ENCODE results near the gene ATAD1. TPM values are rescaled to one million over a fixed set of nuclear protein-coding genes. Genes with fewer than 3 reads are reported as not detected.
A peak's percentile ranks its signal among the peaks of the same experiment; 100 is the strongest.
"Not testable (repeated sequence)": the region's sequence is repeated elsewhere in the genome, so short reads cannot be mapped to it uniquely, and the experiment has no call there.

The ATAD1 gene
- total RNA-seq, 2 donors from 2014 or later, result 48.3 to 65.2 TPM

- Mint-ChIP-seq H3K27me3 (no peaks in the 10 kb centered on the region), H3K4me3 (no peak overlapping the region), H3K27ac (no peak overlapping the region), H3K9me3 (no peaks in the 10 kb centered on the region), H3K4me1 (ENCODE audit: low read depth in 2 of 2) (peaks cover 31 to 35% of the 10 kb centered on the region in 2 donors), H3K36me3 (peaks cover 64% of the 10 kb centered on the region)
- DNase-seq (ENCODE audit: low spot score) (no peak), ATAC-seq (no peak)
Observed at GRCh38 chr10:87803831-87804230, 14.2 kb downstream of the ATAD1 start.

- ATAC-seq (no peak), DNase-seq (ENCODE audit: low spot score) (no peak)
- Mint-ChIP-seq H3K36me3 (peaks cover 67% of the 10 kb centered on the region), H3K9me3 (no peaks in the 10 kb centered on the region), H3K4me3 (no peak overlapping the region), H3K4me1 (ENCODE audit: low read depth in 2 of 2) (peaks cover 33 to 39% of the 10 kb centered on the region in 2 donors), H3K27me3 (no peaks in the 10 kb centered on the region), H3K27ac (no peak overlapping the region)
Observed at GRCh38 chr10:87803328-87803727, 14.7 kb downstream of the ATAD1 start.

GRCh38 chr10:87801813-87802435 is 16.1 kb downstream of the ATAD1 start:
- H3K27me3 Mint-ChIP-seq; H3K27ac Mint-ChIP-seq; ATAC-seq; DNase-seq (ENCODE audit: low spot score); H3K4me3 Mint-ChIP-seq; H3K9me3 Mint-ChIP-seq: not testable (repeated sequence)
- Mint-ChIP-seq H3K4me1 (ENCODE audit: low read depth in 2 of 2) (peaks cover 42 to 48% of the 10 kb centered on the region in 2 donors), H3K36me3 (peaks cover 72% of the 10 kb centered on the region)

DNA sequence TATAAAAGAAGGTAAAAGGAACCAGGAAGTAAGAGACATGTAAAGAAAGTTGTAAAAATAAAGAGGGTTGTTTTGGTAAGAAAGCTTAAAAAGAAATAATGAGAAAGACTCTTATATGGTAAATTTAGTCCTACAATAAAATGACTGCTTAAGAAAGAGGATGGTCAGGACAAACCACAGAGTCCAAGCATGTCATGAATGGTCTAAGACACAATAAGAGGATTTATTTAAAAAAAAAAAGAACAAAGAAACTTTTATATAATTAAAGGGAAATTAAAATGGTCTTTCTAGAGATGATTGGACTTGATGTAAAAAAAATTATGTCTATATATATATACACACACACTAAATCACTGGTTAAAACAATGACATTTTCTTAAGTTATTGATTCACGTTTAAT is 18.2 kb downstream of the ATAD1 start:
- H3K27me3 Mint-ChIP-seq, result no peaks in the 10 kb centered on the region
- H3K9me3 Mint-ChIP-seq, result no peaks in the 10 kb centered on the region
- ATAC-seq (no peak), DNase-seq (ENCODE audit: low spot score) (no peak)
- H3K36me3 Mint-ChIP-seq, result peaks cover 51% of the 10 kb centered on the region
- H3K4me1 Mint-ChIP-seq (ENCODE audit: low read depth in 2 of 2), result peaks cover 24 to 27% of the 10 kb centered on the region in 2 donors
- H3K27ac Mint-ChIP-seq, result no peak overlapping the region
- no peak overlapping the region for H3K4me3 Mint-ChIP-seq

GRCh38 chr10:87798082-87798481 is 19.9 kb downstream of the ATAD1 start:
- no peaks in the 10 kb centered on the region for H3K9me3 Mint-ChIP-seq
- peaks cover 37% of the 10 kb centered on the region for H3K36me3 Mint-ChIP-seq
- H3K4me3 Mint-ChIP-seq, result no peak overlapping the region
- no peaks in the 10 kb centered on the region for H3K27me3 Mint-ChIP-seq
- H3K27ac Mint-ChIP-seq, result peak overlapping the region in 1 of 2 donors; percentile 14
- ATAC-seq (no peak), DNase-seq (ENCODE audit: low spot score) (no peak)
- peaks cover 21 to 26% of the 10 kb centered on the region in 2 donors for H3K4me1 Mint-ChIP-seq (ENCODE audit: low read depth in 2 of 2)

- Mint-ChIP-seq H3K4me3 (no peak overlapping the region), H3K9me3 (no peaks in the 10 kb centered on the region), H3K27ac (peak overlapping the region in 1 of 2 donors; percentile 46), H3K4me1 (ENCODE audit: low read depth in 2 of 2) (peaks cover 23 to 26% of the 10 kb centered on the region in 2 donors), H3K36me3 (peaks cover 17% of the 10 kb centered on the region), H3K27me3 (no peaks in the 10 kb centered on the region)
- ATAC-seq (no peak), DNase-seq (ENCODE audit: low spot score) (no peak)
Observed at GRCh38 chr10:87794285-87794684, 23.7 kb downstream of the ATAD1 start.

GRCh38 chr10:87790185-87790584 is 27.8 kb downstream of the ATAD1 start:
- H3K27me3 Mint-ChIP-seq, result no peaks in the 10 kb centered on the region
- H3K9me3 Mint-ChIP-seq, result no peaks in the 10 kb centered on the region
- no peak overlapping the region for H3K27ac Mint-ChIP-seq
- DNase-seq (ENCODE audit: low spot score), result no peak
- peaks cover 6% of the 10 kb centered on the region for H3K36me3 Mint-ChIP-seq
- no peak overlapping the region for H3K4me3 Mint-ChIP-seq
- no peak for ATAC-seq
- H3K4me1 Mint-ChIP-seq (ENCODE audit: low read depth in 2 of 2), result peaks cover 11 to 12% of the 10 kb centered on the region in 2 donors

DNA sequence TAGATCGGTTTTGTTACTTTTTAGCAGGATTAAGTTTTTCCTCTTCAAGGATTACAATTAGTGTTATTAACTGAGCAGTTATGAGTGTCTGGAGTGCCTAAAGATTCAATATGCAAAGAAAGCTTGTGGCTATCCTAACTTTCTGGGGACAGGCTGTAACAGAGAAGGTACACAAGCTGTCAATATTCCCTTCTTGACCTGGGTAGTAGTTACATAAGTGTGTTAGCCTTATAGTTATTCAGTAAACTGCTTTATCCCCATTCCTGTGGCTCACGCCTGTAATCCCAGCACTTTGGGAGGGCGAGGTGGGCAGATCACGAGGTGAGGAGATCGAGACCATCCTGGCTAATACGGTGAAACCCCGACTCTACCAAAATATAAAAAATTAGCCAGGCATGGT is 31.6 kb downstream of the ATAD1 start:
- no peak for DNase-seq (ENCODE audit: low spot score)
- H3K36me3 Mint-ChIP-seq, result peaks cover 19% of the 10 kb centered on the region
- no peaks in the 10 kb centered on the region for H3K27me3 Mint-ChIP-seq
- ATAC-seq, result no peak
- H3K4me1 Mint-ChIP-seq (ENCODE audit: low read depth in 2 of 2), result peaks cover 5 to 9% of the 10 kb centered on the region in 2 donors
- no peak overlapping the region for H3K27ac Mint-ChIP-seq
- H3K9me3 Mint-ChIP-seq, result no peaks in the 10 kb centered on the region
- no peak overlapping the region for H3K4me3 Mint-ChIP-seq

DNA sequence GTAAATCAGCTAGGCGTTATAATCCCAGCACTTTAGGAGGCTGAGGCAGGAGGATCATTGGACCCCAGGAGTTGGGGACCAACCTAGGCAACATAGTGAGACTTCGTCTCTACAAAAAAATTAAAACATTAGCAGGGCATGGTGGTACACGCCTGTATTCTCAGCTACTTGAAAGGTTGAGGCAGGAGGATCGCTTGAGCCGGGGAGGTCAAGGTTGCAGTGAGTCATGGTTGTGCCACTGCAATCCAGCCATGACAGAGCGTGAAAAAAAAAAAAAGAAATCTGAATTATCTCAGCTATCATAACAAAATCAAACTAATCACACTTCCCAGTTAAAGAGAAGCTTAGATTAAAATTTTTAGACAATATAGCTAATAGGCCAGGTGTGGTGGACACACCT is 35.3 kb downstream of the ATAD1 start:
- H3K4me3 Mint-ChIP-seq, result no peak overlapping the region
- no peak for DNase-seq (ENCODE audit: low spot score)
- no peak overlapping the region for H3K27ac Mint-ChIP-seq
- H3K36me3 Mint-ChIP-seq, result peaks cover 13% of the 10 kb centered on the region
- H3K27me3 Mint-ChIP-seq, result no peaks in the 10 kb centered on the region
- peaks cover 5 to 9% of the 10 kb centered on the region in 2 donors for H3K4me1 Mint-ChIP-seq (ENCODE audit: low read depth in 2 of 2)
- no peaks in the 10 kb centered on the region for H3K9me3 Mint-ChIP-seq
- no peak for ATAC-seq

DNA sequence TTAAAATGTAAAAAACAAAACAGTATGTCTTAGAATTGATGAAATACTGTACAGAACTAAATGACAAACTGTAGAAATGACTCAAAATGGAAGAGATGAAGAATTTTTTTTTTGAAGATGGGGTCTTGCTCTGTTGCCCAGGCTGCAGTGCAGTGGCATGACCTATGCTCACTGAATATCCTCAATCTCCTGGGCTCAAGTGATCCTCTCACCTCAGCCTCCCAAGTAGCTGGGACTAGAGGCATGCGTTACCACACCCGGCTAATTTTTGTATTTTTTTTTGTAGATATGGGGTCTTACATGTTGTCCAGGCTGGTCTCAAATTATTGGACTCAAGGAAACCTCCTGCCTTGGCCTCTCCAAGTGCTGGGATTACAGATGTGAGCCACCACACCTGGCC is 36.5 kb downstream of the ATAD1 start:
- DNase-seq (ENCODE audit: low spot score) (no peak), ATAC-seq (no peak)
- Mint-ChIP-seq H3K27ac (no peak overlapping the region), H3K4me1 (ENCODE audit: low read depth in 2 of 2) (peaks cover 5 to 9% of the 10 kb centered on the region in 2 donors), H3K9me3 (no peaks in the 10 kb centered on the region), H3K4me3 (no peak overlapping the region), H3K36me3 (peaks cover 13% of the 10 kb centered on the region), H3K27me3 (no peaks in the 10 kb centered on the region)

DNA sequence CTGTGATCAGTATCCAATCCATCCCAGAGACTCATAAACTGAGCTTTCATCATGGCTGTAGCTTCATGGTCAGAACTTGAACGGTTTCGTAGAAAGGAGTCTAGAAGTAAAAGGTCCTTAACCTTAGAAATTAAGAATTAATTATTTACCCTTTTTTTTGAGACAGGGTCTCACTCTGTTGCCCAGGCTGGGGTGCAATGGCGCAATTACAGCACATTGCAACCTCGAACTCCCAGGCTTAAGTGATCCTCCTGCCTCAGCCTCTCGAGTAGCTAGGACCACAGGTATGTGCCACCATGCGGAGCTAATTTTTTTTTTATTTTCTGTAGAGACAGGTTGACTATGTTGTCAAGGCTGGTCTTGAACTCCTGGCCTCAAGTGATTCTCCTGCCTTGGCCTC is 41.7 kb downstream of the ATAD1 start:
- Mint-ChIP-seq H3K9me3 (no peaks in the 10 kb centered on the region), H3K4me1 (ENCODE audit: low read depth in 2 of 2) (peaks cover 11 to 12% of the 10 kb centered on the region in 2 donors), H3K36me3 (peaks cover 8% of the 10 kb centered on the region), H3K27me3 (no peaks in the 10 kb centered on the region), H3K4me3 (no peak overlapping the region), H3K27ac (peak overlapping the region in 1 of 2 donors; percentile 36)
- ATAC-seq, result no peak
- no peak for DNase-seq (ENCODE audit: low spot score)

DNA sequence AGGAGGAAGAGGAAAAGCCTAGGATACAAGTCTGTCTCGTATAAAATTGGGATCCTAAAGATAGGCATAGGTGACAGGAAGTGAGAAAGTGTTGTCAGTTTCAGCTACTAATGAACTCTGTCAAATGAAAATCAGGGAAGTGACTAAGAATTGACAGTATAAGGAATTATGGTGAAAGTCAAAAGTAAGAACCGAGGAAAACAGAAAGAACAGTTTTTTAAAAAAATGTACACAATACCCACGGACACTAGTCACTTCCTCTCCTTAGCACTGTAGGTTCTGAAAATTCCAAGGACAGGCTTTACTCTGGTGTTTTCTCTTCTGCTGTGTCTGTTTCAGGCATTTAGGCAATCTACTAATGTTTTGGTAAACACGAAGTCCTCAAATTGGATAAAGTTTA is 42.3 kb downstream of the ATAD1 start:
- peaks cover 11 to 12% of the 10 kb centered on the region in 2 donors for H3K4me1 Mint-ChIP-seq (ENCODE audit: low read depth in 2 of 2)
- no peak overlapping the region for H3K4me3 Mint-ChIP-seq
- ATAC-seq (no peak), DNase-seq (ENCODE audit: low spot score) (no peak)
- H3K9me3 Mint-ChIP-seq, result no peaks in the 10 kb centered on the region
- H3K27me3 Mint-ChIP-seq, result no peaks in the 10 kb centered on the region
- peak overlapping the region in 1 of 2 donors; percentile 36 for H3K27ac Mint-ChIP-seq
- H3K36me3 Mint-ChIP-seq, result peaks cover 8% of the 10 kb centered on the region

- peaks cover 13% of the 10 kb centered on the region for H3K36me3 Mint-ChIP-seq
- ATAC-seq, result no peak
- peaks cover 9 to 11% of the 10 kb centered on the region in 2 donors for H3K4me1 Mint-ChIP-seq (ENCODE audit: low read depth in 2 of 2)
- no peaks in the 10 kb centered on the region for H3K9me3 Mint-ChIP-seq
- H3K27me3 Mint-ChIP-seq, result no peaks in the 10 kb centered on the region
- DNase-seq (ENCODE audit: low spot score), result no peak
- H3K4me3 Mint-ChIP-seq, result no peak overlapping the region
- no peak overlapping the region for H3K27ac Mint-ChIP-seq
Observed at GRCh38 chr10:87771871-87772500, 46.0 kb downstream of the ATAD1 start.

GRCh38 chr10:87767253-87767652 is 50.8 kb downstream of the ATAD1 start:
- no peaks in the 10 kb centered on the region for H3K27me3 Mint-ChIP-seq
- H3K36me3 Mint-ChIP-seq, result peaks cover 12% of the 10 kb centered on the region
- H3K9me3 Mint-ChIP-seq, result no peaks in the 10 kb centered on the region
- peak overlapping the region in 1 of 2 donors; percentile 70 for H3K27ac Mint-ChIP-seq
- no peak for DNase-seq (ENCODE audit: low spot score)
- no peak overlapping the region for H3K4me3 Mint-ChIP-seq
- no peak for ATAC-seq
- H3K4me1 Mint-ChIP-seq (ENCODE audit: low read depth in 2 of 2), result peaks cover 1 to 2% of the 10 kb centered on the region in 2 donors
